ENCODE results near the gene LRMDA. TPM values are rescaled to one million over a fixed set of nuclear protein-coding genes. Genes with fewer than 3 reads are reported as not detected.

Gene LRMDA
- total and polyA plus RNA-seq, 2 of the 4 experiments (the other 2 are of a cell fraction) = 0.07 TPM; not detected in 1

DNA sequence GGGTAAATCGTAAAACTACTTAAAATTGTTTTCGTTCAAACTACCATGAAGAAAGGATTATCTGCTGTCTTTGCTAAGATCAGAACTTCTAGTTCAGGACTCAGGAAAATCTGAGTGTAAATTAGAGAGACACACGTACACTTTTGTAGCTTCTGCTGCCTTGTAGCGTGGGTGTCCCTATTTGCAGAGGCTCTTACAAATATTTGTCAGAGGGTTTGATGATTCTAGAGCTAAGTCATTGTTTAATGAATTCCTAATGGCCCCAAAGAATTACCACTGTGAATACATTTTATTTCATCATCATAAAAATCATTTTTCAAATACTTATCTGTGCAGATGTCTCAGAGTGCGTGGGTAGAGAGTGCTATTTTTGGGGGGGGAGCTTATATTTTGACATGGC is 314.9 kb downstream of the LRMDA start:
- no peak for DNase-seq
- Histone ChIP-seq H3K4me2 (ENCODE audit: low read depth, low read length) (no peak overlapping the region), H3K18ac (ENCODE audit: low read depth, low read length) (no peak overlapping the region), H4K5ac (ENCODE audit: low read depth, low read length) (no peak overlapping the region), H2BK20ac (ENCODE audit: low read depth, low read length) (no peak overlapping the region), H3K9ac (ENCODE audit: low read depth, low read length) (no peak overlapping the region), H2AFZ (replicated peaks; ENCODE audit: low read length, poor library complexity) (no peak overlapping the region), H3K23ac (ENCODE audit: low read depth, low read length) (no peak overlapping the region), H4K20me1 (ENCODE audit: insufficient read depth, low read length) (no peaks in the 10 kb centered on the region), H2AK9ac (replicated peaks; ENCODE audit: low read depth, low read length, poor library complexity) (no peak overlapping the region), H3K4me1 (ENCODE audit: control insufficient read depth, insufficient read depth, low read length) (no peaks in the 10 kb centered on the region), H3K9me1 (ENCODE audit: insufficient read depth, low read length) (no peaks in the 10 kb centered on the region), H3K4ac (ENCODE audit: low read depth, low read length) (no peak overlapping the region), H2BK15ac (ENCODE audit: low read depth, low read length) (no peak overlapping the region), H2BK5ac (ENCODE audit: low read depth, low read length, poor library complexity, severe bottlenecking) (no peak overlapping the region), H2BK120ac (ENCODE audit: low read depth, low read length) (no peak overlapping the region), H3K14ac (replicated peaks; ENCODE audit: low read depth, low read length) (no peak overlapping the region), H2AK5ac (ENCODE audit: low read depth, low read length) (no peak overlapping the region), H3K36me3 (ENCODE audit: control insufficient read depth, insufficient read depth, low read length) (no peaks in the 10 kb centered on the region), H3K56ac (ENCODE audit: extremely low read depth, insufficient read depth, low read length) (no peak overlapping the region), H3K27ac (ENCODE audit: insufficient read depth, low read length) (no peak overlapping the region), H3K79me1 (ENCODE audit: low read depth in 1 of 2, low read length in 2 of 2) (no peaks in the 10 kb centered on the region), H3K9me3 (ENCODE audit: control insufficient read depth, insufficient read depth, low read length) (no peaks in the 10 kb centered on the region), H4K91ac (ENCODE audit: insufficient read depth, low read depth, low read length) (no peak overlapping the region), H3K4me3 (ENCODE audit: insufficient read depth, low read depth, low read length) (no peak overlapping the region), H3K27me3 (ENCODE audit: control insufficient read depth, insufficient read depth, low read length) (no peaks in the 10 kb centered on the region), H4K8ac (ENCODE audit: low read depth in 2 of 2, low read length in 2 of 2) (no peak overlapping the region)
- BruUV-seq (replicated peaks) = no TSS peak
- ATAC-seq (ENCODE audit: low read depth) = no peak
- ChIA-PET POLR2A (ENCODE audit: unreplicated experiment) (no interaction called here), CTCF (no interaction called here)
- in situ Hi-C loops (cut with MboI; ENCODE audit: low sequenced_read_pairs) = no loop called here
- intact Hi-C loops (cut with micrococcal nuclease) = no loop called here
- TF ChIP-seq, protein P1, sequence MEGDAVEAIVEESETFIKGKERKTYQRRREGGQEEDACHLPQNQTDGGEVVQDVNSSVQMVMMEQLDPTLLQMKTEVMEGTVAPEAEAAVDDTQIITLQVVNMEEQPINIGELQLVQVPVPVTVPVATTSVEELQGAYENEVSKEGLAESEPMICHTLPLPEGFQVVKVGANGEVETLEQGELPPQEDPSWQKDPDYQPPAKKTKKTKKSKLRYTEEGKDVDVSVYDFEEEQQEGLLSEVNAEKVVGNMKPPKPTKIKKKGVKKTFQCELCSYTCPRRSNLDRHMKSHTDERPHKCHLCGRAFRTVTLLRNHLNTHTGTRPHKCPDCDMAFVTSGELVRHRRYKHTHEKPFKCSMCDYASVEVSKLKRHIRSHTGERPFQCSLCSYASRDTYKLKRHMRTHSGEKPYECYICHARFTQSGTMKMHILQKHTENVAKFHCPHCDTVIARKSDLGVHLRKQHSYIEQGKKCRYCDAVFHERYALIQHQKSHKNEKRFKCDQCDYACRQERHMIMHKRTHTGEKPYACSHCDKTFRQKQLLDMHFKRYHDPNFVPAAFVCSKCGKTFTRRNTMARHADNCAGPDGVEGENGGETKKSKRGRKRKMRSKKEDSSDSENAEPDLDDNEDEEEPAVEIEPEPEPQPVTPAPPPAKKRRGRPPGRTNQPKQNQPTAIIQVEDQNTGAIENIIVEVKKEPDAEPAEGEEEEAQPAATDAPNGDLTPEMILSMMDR (conservative IDR thresholded peaks at IDR 0.05; ENCODE audit: low read depth, low read length) = no peak
- TF ChIP-seq MAFK (IDR thresholded peaks at IDR 0.05; ENCODE audit: low read depth, low read length) (no peak), RAD21 (IDR thresholded peaks at IDR 0.05; ENCODE audit: low read length) (no peak), MAZ (IDR thresholded peaks at IDR 0.05; ENCODE audit: borderline replicate concordance, low read depth, low read length) (no peak), FOS (IDR thresholded peaks at IDR 0.05; ENCODE audit: low read depth, low read length) (no peak), CHD1 (IDR thresholded peaks at IDR 0.05; ENCODE audit: low read depth, low read length) (no peak), MXI1 (IDR thresholded peaks at IDR 0.05; ENCODE audit: borderline replicate concordance, low read depth, low read length) (no peak), RCOR1 (IDR thresholded peaks at IDR 0.05; ENCODE audit: insufficient replicate concordance, low read length) (no peak), SMC3 (IDR thresholded peaks at IDR 0.05; ENCODE audit: low read depth, low read length) (no peak), RFX5 (IDR thresholded peaks at IDR 0.05; ENCODE audit: low read depth, low read length) (no peak), CEBPB (IDR thresholded peaks at IDR 0.05; ENCODE audit: low read depth, low read length) (no peak), NFE2L2 (IDR thresholded peaks at IDR 0.05; ENCODE audit: low read depth, low read length) (no peak), BHLHE40 (IDR thresholded peaks at IDR 0.05; ENCODE audit: low read depth, low read length) (no peak)
- TF ChIP-seq, protein P2, sequence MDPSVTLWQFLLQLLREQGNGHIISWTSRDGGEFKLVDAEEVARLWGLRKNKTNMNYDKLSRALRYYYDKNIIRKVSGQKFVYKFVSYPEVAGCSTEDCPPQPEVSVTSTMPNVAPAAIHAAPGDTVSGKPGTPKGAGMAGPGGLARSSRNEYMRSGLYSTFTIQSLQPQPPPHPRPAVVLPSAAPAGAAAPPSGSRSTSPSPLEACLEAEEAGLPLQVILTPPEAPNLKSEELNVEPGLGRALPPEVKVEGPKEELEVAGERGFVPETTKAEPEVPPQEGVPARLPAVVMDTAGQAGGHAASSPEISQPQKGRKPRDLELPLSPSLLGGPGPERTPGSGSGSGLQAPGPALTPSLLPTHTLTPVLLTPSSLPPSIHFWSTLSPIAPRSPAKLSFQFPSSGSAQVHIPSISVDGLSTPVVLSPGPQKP (IDR thresholded peaks at IDR 0.05; ENCODE audit: borderline replicate concordance, low read depth, low read length) = no peak
- TF ChIP-seq, protein P3, sequence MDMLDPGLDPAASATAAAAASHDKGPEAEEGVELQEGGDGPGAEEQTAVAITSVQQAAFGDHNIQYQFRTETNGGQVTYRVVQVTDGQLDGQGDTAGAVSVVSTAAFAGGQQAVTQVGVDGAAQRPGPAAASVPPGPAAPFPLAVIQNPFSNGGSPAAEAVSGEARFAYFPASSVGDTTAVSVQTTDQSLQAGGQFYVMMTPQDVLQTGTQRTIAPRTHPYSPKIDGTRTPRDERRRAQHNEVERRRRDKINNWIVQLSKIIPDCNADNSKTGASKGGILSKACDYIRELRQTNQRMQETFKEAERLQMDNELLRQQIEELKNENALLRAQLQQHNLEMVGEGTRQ (IDR thresholded peaks at IDR 0.05; ENCODE audit: low read depth, low read length) = no peak
- dilution Hi-C loops (cut with HindIII; ENCODE audit: low sequenced_read_pairs, unreplicated experiment) = no loop called here
- WGBS, 2 experiments (ENCODE audit: extremely low coverage in 2 of 2, insufficient read length in 1 of 2) = no CpG with 5 or more reads among the region's 5 CpGs

All from IMR-90 (cell line).